Urothelium cell line (cell line): ENCODE measurements around the gene RICTOR.

Experiments
- DNase-seq: peaks from one replicate; pipeline ENCODE4 v3.0.0; 2011; ENCODE audit warnings: low spot score, mixed read lengths
- FAIRE-seq: peaks from 2 replicates; lab custom pipeline; 2011; peaks lifted over from hg19 to GRCh38; lab: Jason Lieb, UNC

RICTOR gene

DNA sequence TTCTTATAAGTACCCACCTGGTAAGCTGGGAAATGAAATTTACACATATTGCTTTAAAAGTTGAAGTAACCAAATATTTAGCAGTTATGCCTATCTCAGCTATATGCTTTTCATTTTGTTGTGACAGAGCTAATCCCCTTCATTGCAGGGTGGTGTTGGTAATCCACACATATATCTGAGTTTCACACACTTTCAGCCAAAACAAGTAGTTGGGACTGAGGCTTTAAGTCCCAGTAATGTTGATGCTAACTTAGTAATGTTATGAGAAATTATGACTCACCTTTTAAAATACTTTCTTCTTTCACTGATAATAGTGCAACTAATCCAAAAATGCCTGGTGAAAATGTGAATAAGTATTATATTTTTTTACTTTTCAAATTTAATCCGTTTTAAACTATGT, 19.2 kb upstream of the RICTOR start:
- no peak for DNase-seq
- FAIRE-seq: no peak

DNA sequence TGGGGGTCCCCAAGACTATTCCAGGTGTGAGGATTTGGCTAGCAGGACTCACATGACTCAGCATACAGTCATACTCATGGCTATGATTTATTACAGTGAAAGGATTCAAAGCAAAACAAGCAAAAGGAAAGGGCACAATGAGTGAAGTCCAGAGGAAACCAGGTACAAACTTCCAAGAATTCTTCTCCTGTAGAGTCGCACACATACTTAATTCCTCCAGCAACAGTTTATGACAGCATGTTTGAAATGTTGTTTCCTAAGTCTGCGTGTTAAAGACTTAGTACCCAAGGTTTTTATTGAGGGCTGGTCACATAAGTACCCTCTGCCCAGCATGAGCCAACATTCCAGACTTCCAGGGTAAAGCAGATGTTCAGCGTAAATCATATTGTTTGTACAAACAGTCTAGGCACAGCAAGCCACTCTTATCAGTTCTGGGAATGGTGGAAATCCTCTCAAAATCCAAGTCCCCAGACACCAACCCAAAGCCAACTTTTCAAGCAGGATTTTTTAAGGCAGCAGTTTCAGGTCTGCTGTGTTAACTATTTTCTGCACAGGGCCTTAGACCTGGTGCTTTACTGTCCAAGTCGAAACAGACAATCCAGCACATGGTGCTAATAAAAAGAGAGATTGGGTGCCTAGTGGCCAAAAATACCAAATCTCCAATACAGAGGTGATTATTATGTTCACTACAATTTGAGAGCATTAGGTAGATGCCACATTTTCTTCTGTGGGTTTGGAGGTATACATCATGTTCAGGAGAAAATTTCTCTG, 18.6 kb upstream of the RICTOR start:
- FAIRE-seq: peak; percentile 82
- peak; percentile 51 for DNase-seq

DNA sequence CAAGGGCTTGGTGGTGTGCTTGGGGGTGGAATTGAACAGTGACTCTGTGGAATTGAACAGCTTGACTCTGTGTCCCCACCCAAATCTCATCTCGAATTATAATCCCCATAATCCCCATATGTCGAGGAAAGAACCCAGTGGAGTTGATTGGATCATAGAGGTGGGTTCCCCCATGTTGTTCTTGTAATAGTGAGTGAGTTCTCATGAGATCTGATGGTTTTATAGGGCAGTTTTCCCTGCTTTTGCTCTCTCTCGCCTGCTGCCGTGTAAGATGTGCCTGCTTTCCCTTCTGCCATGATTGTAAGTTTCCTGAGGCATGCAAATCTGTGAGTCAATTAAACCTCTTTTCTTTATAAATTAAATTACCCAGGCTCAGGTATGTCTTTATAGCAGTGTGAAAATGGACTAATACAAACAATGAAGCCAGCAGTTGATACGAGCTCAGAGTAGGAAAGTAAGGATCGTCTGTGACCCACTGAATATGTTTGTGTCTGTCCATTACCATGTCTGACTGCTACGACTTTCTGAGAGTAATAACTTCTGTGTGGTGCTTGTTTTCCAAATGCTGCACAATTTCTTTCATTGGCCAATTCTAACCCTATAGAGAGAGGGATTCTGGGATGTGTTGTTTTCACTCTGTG, 17.9 kb upstream of the RICTOR start:
- DNase-seq (no peak), FAIRE-seq (no peak)

DNA sequence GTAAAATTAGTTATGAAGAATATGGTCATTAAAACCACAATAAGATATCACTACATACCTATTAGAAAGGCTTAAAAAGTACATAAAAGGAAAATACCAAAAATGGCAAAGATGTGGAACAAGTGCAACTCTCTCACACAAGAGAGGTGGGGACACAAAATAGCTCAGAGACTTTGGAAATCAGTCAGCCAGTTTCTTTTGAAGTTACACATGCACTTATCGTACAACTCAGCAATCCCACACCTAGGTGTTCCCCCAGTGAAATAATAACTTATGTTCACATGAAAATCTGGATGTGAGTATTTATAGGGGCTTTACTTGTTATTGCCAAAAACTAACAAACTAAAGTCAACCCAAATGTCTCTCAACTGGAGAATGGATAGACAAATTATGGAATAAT, 9.8 kb upstream of the RICTOR start:
- DNase-seq (no peak), FAIRE-seq (no peak)

DNA sequence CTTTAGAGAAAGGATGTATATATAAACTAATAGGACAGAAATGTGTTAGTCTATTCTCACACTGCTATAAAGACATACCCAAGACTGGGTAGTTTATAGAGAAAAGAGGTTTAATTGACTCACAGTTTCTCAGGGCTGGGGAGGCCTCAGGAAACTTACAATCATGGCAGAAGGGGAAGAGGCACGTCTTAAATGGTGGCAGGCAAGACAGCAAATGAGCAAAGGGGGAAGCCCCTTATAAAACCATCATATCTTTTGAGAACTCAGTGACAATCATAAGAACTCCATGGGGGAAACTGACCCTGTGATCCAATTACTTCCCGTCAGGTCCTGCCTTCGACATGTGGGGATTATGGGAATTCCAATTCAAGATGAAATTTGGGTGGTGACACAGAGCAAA, 8.8 kb upstream of the RICTOR start:
- no peak for FAIRE-seq
- DNase-seq: no peak

DNA sequence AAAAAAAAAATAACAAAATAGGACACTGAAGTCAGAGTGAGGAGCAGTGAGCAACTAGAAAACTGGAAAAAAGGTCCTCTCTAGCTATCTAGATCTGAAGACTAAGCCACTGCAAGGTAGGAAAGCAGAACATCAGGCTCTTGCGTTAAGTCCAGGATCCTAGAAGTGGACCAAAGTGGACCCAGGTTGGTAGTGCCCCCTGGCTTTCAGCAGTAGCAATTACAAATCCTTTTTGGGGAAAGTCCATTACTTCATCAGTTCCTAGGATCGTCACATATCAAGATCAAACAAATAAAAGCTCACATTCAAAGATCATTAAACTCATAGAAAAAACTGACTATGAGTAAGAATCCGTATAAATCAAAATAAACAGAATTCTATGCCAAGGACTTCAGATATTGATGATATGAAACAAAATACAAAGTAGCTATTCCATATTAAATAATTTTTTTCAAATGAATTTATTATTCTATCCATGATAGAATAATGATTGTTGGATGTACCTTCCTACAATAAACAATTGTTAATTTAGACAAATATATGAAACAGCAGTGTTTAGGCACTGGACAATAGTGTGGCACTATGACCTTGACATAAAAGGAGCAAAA, 6.5 kb upstream of the RICTOR start:
- FAIRE-seq (no peak), DNase-seq (peak; percentile 53)

DNA sequence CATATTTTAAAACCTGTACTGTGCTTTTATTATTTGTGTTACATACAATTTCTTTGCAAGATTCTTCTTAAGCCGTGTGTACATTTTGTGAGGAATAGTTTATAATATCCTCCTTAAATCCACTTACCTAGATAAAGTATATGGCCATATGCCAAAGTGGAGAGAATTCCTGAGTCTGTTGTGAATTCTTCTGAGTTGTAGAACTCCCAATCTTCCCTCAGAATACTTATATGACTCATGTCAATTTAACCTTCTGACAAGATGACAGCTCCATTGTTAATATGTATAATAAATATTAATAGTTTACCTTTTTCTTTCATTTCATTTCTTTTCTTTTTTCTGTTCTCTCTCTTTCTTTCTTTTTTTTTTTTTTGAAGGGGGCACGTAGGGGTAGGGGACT, 6.0 kb upstream of the RICTOR start:
- no peak for FAIRE-seq

DNA sequence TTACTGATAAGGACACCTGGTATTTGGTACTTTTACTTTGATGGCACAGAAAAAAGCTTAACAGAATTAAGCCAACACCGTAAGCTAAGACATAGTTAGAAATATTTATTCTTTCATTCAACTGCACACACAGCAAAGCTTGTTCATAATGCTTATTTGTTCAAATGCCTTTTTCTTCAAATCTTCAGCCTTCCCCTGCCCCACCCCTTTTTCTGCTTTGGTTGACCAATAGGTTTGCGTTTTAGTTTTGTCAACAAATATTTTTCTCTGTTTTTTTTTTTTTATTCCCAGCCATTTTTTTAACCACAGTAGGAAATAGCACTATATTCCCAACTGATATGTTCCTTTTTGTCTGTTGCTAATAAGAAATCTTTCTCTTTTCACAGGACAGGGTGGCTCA, 4.9 kb upstream of the RICTOR start:
- FAIRE-seq (no peak), DNase-seq (no peak)

More for the DNA sequence above, 6.0 kb upstream of the RICTOR start:
- no peak for DNase-seq

DNA sequence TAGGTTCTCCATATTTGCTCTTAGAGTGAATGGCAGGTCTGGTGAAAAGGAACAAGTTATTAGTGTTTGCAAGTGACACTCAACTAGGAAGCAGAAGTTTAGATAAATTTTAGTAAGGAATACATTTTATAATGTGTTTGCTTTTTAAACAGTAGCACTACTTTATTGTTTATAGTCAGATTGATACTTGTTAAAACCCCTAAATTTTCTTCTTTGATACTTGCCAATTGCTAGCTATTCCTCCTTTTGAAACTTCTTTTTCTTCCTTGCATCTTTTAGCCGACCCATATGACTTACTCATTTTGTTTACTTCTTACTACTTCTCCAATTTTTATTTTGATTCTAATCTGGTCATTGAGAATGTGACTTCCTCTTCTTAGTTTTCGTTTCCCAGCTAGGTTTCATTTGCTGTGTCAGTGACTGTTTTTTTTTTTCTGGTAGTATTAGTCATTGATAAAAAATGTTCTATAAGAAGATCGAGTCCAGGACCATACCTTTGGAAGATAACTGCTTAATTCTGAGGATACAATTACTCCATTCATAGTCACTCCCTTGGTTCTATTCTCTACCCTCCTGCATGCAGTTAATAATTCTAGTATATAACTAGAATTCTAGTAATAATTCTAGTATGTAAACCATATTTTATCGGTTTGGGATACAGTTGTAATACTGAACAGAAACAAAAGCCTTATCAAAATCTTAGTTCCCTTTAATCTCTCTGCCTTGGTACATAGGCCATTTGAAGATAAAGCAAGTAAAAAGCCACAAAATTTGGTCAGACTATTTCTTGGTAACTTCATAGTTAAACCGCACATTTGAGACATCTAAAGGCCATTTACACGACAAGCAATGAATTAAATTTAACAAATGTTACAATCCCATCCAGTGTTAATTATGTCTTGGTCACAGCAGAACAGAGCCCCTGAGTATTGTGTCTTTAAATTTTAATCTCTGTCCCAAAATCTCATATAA, 2.8 kb upstream of the RICTOR start:
- FAIRE-seq: no peak
- peak; percentile 32 for DNase-seq

DNA sequence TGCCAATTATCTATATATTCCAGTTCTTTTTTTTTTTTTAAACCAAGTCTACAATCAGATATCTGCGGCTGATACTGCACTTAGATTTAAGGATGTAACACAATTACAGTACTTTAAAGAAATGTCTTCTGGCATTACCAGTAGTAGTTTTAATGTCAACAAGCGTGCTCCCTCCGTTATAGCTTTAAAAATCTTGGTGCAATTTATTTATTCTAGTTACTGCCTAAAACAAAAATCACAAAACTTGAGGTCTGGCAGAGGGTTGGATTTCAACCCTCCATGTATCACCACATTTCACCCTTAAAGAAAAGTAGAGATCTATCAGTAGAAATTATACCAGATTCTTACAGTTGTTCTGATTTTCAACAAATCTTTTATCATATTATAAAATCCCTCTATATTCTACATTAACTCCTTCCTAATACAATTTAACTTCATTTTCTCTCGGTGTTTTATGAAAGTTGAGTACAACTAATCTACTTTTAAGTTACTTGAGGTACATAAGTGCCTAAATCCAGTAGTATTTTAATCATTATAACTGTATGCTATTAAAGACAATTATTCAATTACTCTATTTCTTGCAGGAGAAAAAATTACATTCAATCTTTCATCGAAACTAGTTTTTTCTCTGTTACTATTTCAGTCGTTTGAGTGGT, 2.0 kb upstream of the RICTOR start:
- no peak for FAIRE-seq
- no peak for DNase-seq

DNA sequence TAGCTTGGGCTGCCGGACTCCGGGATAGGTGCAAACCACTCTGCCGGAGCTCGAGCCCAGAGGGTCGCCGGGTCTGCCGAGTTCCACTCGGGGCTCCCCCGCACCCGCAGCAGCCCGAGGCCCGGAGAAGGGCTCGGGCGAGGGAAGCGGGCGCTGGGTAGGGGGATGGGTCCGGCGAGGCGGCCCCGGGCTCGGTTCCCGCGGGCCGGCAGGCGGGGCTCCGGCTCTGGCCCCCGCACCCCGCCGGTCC, 507 bp downstream of the RICTOR start:
- no peak for DNase-seq
- no peak for FAIRE-seq

DNA sequence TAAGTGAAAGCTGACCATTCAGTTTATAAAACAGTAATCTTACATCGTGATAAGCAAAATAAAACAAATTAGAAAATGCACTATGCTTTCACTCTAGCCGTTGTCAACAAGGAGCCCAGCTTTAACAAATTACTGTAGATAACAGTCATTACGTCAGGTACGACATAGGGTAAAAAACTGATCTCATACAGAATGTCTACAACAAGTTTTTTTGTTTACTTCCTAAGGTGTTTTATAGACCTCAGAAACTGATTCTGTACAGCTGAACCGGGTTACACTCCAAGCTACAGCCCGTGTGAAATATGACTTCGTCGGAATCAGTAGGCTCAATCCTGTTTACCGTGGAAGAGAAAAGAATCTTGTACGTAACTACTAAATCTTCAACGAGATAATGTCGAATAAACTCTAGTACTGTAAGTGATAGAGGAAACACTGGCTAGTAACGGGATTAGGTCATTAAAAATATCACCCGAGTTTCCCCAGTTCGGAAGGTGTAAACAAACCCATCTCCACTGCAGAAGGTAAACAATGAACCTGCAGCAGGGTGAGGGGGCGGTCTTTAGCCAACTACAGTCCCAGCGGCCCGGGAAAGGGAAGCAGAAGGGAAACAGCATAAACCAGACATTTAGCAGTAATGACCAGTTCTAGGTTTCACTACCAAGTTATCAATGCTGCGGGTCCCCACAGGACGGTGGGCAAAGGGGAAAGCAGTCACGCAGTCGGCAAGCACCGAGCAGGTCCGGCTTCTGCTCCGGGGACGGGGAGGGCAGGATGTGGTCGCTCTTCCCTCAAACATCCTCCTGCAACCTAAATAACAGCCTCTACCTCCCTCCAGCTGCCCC, 1.1 kb downstream of the RICTOR start:
- no peak for FAIRE-seq
- peak; percentile 37 for DNase-seq

DNA sequence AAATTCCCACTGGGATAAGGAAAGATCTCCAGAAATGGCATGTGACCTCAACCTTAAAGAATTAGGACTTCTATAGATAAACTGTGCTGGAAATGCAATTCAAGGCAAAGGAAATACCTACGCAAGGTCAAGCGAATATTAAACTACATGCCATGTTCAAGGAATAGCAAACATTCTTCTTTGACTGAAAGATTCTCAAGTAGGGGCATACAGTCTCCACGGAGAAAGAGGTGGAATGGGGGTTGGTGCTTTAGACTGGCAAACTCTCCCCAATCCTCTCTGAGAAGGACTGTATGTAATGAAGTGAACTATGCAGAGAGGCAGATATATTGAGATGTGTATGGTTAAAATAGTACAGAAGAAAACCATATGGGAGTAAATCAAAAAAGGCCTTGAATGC, 6.1 kb downstream of the RICTOR start:
- no peak for FAIRE-seq
- no peak for DNase-seq

DNA sequence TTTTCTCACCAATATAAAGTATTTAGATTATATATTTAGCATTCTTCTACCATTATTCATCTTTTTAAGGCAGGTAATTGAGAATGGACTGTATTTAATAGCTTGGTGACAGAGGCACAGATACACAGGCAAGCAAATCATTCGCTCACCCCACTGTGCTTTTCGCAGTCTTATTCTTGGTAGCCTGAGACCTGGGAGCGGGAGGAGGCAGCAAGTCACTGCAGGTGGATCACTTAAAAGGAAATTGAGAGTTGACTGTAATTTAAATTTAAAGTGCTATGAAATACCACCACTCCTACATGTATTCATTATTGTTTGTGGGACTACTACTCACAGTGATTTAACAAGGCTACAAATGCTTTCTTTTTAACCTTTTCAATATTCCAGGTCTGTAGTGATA, 9.7 kb downstream of the RICTOR start:
- FAIRE-seq (no peak), DNase-seq (no peak)

DNA sequence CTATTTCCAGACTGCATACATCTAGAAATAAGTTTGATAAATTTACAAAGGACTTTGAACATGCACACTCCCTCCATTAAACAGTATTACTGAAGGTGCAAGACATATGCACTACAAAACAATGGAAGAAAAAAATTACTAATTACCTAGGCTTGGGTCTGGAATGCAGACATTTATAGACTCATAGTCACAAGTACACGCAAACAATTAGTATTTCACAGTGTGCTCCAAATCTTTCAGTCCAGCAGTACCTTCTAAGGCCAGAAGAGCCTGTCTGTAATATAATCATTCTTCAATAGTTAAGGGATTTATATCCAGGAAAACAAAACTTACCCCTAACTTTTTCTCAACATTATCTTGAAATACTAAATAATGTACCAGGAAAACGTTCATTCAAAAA, 11.2 kb downstream of the RICTOR start:
- no peak for FAIRE-seq

DNA sequence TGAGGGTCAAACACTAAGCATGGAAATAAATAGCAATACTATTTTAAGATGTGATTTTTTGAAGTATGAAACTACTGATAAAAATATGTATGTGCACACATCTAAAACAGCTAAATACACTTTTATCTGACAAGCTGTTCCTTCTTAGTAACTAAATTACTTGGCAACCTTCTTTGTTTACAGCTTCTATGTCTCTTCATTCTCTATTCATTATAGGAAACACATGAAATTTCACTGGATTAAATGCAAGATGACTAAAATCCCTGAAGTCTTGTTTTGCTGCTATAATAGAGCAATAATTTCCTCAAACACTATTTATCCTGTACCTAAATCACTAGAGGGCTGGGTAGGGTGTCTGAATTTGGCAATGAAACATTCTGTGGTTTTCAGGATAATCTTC, 11.7 kb downstream of the RICTOR start:
- DNase-seq: no peak
- FAIRE-seq: no peak

More for the DNA sequence above, 11.2 kb downstream of the RICTOR start:
- DNase-seq: no peak

DNA sequence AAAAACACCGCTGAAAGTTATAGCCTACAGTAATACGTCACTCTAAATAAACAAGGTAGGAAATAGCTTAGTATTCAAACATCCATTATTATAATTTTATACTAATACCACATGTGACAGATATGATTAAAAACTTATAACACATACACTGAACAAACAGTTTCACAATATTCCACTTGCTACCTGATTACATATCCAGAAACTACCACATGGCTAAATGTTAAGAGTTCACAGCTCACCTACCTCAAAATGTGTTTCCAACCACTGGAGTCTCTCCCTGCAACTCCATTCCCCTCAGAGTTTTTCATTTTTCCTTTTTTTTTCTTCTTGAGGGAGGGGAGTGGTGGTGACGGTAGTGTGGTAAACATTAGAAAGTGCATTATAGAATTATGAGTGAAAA, 12.1 kb downstream of the RICTOR start:
- DNase-seq (no peak), FAIRE-seq (no peak)

DNA sequence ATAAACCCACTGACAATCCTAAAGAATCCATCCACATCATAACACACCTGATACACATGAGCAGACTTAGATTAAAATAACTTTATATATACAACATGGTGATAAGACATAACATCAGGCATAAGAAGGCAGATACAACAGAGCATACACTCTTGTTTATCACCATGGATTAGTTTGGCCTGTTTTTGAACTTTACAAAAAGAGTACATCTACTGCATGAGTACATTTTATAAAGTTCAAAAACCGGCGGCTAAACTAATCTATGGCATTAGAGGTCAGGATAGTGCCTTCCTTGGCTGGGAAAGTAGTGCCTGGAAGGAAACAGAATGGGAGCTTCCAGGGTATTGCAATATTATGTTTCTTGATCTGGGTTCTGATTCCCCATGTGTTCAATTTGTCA, 15.1 kb downstream of the RICTOR start:
- FAIRE-seq (no peak), DNase-seq (no peak)

DNA sequence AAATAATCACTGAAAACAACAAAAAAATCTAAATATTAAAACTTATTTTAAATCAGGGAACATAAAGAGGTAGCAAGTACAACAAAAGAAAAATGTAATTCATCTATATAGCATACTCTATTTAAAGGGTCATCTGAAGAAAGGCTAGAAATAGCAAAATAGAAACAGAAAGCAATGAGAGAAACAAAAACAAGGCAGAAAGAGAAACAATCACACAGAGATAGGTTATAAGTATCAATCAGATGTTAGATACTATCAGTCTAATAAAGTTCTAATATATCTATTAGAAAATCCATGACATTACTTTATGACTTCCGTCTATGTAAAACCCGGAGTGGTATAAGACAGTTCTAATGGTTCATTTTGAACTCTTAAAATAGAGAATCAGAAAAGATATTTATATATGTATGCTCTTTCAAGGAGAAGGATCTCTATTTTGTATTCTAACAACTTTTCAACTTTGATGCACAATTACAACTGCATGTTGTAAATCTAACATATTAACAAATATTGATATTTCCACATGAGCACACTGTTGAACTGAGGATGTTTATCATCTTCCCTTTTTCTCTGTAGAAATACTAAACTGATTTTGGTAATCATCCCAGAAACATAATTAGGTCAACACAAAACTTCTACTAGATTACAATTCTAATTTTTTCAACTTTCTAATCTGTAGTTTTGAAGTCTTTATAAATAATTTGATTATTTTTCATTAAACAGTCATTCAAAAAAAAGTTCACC, 15.8 kb downstream of the RICTOR start:
- FAIRE-seq: no peak
- no peak for DNase-seq
